ENCODE data around the gene ORC3.
"Not testable (repeated sequence)": the region's sequence is repeated elsewhere in the genome, so short reads cannot be mapped to it uniquely, and the experiment has no call there.

Gene ORC3

DNA sequence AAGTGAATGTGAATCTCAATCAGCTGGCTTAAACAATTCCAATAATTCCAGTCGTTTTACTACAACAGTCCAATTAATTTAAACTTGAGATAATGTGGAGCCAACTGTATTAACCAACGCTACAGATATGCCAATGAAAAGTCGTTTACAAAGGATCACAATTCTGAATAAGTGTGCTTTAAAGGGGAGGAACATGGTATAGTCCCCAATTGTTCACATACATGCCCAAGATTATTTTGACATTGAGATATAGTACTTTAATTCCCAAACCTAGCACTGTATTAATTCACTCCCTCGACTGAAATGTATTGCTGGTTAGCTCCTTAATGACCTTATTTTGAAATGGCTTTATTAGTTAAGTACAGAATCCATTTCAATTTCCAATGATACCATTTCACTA, 109.6 kb downstream of the ORC3 start:
- DNase-seq, result no peak

DNA sequence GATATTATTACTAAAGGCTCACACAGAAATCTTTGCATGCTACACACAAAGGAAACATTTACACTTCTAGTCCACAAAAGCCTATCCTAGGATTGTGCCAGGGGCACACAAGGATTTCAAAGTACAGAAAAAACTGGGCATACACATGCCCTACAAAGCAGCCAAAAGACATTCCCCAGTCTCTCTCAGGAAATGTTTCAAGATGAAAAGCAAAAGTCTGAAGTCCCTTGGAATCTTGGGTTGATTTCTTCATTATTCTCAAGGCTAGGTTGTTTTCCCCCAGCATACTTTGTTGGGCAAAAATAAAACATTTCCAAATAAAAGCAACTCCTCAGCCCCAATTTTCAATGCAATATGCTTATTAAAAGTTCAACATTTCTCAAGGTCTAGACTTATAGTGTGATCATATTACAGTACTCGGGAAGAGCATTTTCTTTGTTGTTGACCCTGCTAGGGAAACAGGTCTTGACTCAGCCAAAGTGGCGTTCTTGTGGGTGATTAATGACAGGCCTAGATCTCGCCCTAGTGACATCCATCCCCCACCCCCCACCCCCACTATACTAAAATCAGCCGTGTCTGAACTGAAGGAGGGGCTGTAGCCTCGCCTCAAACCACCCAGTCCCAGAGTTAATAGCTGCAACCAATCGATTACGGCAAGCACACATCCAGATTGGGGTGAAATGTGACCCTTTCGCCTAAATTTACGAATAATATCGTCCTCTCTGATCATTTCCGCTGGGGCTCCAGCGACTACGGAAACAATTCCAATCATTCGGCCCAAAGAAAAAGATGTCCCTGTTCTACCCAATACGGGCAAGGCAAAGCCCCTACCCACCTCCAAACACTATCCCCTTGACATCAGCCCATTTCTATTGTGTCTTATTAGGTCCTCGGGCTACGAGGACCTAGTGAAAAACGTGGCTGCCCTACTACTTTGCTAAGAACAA, 110.7 kb downstream of the ORC3 start:
- DNase-seq, result peak; percentile 70

DNA sequence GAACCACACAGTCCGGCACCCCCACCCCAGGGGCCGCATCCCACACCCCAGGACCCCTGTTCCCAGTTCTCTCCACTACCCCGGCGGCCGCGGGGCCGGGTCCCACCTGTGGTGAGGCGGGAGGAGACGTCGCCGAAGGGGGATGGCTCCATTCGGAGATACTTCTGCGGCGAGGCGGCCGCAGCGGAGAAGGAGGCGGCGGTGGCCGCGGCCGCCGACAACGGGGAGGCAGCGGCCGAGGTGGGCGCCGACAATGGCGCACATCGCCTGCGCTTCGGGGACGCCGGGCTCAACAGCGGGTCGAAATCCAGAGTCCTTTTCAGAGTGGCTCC, 111.4 kb downstream of the ORC3 start:
- DNase-seq, result no peak

DNA sequence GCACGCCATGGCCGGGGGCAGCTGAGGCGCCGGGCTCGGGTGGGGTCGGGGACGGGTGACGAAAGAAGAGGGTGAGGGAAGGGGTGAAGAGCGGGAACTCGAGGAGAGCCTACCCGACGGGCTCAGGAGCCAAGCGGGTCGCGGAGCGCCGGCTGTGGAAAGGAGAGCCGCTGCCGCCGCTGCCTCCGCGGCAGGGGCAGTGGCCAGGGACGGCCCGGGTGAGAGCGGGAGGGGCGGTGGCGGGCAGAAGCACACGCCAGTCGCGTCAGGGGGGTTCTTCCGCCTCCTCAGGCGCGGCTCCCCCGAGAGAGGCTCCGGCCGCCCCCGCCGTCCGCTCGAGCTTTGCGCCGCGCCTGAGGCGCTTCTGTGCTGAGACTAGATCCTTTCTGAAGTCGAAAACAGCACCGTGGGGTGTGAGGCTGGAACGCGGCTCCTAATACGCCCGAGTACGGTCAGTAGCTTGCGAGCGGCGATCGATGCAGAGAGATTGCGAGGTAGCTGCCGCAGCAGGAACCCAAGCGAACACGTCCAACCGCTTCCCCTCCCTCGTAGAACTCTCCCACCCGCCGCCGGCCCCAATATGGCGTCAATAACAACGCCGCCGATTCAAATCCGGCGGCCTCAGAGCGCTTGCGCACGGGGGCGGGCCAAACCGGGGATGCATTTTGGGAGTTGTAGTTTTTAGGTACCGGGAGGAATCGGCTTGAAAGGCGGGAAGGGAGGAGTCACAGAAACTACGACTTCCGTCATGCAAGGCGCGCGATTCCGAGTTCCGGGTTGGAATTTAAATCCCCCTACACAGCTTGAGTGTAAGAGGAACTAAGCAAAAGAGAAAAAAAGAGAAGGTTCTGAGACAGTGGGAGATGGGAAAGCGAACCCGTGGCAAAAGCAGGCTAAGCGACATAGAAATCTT, 112.0 kb downstream of the ORC3 start, which contains the start of gene AKIRIN2:
Gene AKIRIN2, minus strand, starts transcription at position 558 of the 913 bp plus-strand sequence. Its CDS starts 549 bp downstream, at position 9.
- DNase-seq, result peak; percentile 91

DNA sequence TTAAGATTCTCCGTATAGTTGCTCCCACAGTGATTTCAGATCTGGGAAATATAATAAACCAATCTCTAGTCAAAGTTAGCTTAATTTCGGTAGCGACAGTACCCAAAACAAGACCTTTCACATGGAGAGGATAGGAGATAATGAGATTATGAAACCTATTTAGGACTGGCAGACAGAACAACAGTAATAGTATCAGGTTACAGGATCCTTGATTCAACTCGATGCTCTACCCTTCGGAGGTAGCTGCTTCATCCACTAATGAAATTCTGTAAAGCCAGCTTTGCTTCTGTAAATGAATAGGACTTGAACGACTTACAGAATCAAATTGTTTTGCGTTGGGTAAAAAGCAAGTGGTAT, 112.6 kb downstream of the ORC3 start:
- no peak for DNase-seq

DNA sequence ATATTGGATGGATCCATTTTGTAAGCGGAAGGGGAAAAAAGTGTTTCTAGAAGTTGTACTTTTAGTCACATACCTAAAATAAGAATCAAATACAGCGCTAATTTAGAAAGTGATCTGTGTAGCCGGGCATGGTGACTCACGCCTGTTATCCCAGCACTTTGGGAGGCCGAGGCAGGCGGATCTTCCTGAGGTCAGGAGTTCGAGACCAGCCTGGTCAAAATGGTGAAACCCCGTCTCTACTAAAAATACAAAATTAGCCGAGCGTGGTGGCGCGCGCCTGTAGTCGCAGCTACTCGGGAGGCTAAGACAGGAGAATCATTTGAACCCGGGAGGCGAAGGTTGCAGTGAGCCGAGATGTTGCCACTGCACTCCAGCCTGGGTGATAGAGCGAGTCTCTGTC, 113.1 kb downstream of the ORC3 start:
- not testable (repeated sequence) for DNase-seq

DNA sequence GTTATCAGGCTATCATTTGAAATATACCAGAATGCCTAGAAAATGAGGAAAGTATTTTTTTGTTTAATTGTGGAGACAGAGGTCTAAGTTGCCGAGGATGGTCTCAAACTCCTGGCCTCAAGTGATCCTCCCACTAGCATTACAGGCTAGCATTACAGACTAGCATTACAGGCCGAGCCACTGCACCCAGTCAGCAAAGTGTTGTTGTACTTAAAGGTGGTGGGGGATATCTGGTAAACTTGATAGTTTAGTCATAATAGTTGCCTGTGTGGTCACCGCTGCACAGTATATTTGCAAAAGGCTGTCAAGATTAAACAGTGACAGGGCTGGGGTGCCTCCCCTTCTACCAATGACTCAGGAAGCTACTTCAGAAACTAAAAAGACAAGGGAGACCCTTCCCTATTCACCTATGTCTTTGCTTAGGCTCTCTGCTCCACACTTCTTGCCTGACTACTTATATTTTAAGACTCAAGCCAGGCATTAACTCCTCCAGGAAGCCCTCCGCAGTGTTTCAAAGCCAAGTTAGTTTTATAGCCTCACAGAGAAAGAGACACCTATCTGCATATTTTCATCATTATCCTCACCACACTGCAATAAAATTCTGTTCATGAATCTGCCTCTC, 115.2 kb downstream of the ORC3 start:
- DNase-seq, result no peak

DNA sequence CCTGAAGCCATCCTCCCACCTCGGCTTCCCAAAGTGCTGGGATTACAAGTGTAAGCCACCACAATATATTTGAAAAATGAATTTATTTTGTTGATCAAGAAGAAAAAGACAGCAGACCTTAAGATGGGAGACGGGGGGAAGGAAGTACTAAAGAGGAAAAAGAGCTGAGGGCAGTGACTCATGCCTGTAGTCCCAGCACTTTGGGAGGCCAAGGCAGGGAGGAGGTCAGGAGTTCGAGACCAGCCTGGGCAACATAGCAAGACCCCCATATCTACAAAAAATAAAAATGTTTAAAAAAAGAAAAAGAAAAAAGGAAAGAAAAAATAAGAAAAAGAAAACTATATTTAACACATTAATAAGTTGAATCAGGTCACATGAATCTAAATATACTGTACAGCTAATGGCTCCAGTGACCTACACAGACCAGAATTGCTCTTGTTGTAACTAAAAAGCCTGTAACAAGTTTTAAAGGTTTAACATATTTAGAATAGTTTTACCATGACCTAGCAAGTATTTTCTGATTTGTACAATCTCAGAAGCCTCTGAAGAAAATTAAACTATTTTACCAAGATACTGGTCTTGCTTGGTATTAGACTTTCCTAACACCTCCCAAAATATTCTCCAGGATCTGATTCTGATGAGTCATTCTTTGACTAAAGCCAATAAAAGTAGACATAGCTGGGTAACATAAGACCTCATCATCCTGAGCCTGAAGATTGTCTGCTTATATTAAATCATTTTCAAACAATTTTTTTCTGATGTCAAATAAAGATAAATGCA, 116.4 kb downstream of the ORC3 start:
- no peak for DNase-seq

DNA sequence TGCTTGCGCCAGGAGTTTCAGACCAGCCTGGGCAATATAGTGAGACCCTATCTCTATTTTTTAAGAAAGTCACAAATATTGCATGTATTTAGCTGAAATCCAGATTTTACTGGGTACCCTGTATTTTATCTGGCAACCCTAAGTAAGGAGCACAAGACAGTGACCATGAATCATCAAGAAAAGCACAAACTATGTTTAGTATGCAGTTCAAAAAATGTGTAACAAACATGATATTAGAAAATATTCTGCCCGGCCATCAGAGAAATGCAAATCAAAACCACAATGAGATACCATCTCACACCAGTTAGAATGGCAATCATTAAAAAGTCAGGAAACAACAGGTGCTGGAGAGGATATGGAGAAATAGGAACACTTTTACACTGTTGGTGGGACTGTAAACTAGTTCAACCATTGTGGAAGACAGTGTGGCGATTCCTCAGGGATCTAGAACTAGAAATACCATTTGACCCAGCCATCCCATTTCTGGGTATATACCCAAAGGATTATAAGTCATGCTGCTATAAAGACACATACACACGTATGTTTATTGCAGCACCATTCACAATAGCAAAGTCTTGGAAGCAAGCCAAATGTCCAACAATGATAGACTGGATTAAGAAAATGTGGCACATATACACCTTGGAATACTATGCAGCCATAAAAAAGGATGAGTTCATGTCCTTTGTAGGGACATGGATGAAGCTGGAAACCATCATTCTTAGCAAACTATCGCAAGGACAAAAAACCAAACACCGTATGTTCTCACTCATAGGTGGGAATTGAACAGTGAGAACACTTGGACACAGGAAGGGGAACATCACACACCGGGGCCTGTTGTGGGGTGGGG, 118.9 kb downstream of the ORC3 start:
- DNase-seq, result not testable (repeated sequence)

DNA sequence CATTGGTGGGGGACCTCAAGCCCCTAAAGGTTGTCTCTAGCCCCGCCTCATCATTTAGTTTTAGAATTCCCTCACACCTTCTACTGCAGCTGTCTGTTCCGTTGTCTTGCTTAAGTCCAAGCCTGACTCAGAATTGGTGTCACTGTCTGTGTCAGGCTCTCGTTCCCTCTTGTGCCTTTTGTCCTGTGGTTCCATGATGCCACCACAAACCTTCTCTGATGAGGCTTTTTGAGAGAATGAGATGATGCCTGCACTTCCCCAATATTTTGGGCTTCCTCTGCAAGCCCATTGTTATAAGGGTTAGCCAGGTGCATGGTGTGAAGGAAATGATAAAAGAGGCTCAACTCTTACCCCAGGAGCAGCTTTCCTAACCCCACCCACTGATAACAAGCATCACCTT, 120.2 kb downstream of the ORC3 start:
- DNase-seq, result no peak

DNA sequence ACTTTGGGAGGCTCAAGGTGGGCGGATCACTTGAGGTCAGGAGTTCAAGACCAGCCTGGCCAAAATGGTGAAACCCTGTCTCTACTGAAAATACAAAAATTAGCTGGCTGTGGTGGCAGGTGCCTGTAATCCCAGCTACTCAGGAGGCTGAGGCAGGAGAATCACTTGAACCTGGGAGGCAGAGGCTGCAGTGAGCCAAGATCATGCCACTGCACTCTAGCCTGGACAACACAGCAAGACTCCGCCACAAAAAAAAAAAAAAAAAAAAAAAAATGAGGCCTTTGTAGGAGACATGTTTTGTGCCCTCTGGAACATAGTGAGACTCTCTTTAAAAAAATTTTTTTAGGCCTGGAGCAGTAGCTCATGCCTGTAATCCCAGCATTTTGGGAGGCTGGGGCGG, 122.8 kb downstream of the ORC3 start:
- DNase-seq, result not testable (repeated sequence)

DNA sequence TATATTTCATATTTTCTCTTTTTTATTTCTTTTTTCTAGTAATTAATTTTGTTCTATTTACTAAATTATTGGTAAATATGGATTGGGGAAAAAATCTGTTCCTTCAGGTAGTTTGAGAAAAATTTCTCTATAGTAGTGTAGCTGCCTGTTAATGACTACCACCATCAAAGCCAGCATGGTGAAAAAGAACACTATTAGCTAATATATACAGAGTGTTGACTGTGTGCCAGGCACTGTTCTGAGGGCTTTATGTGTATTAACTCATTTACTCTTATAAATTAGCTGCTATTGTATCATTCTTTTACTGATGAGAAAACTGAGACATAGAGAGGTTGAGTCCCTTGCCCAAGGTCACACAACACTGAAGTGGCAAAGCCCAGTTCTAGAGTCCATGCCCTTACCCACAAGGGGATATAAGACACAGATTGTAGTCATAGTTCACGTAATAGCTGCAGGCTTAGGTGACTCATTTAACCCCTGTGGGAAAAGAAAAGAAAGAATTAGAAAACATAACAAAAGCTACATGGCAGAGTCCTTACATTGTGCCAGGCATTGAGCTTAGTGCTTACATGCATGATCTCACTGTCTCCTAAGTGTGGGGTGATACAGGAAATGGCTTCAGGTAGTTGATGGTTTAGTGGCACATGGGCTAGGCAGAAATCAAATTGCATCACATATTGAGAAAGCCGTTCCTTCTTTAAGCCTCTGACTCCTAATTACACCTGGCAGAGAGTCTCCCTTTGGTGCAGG, 124.3 kb downstream of the ORC3 start:
- no peak for DNase-seq
